Bronchial epithelial cell (primary cell): ENCODE measurements around the gene KCNF1. TPM values are rescaled to one million over a fixed set of nuclear protein-coding genes. Genes with fewer than 3 reads are reported as not detected.

Experiments used
- DNase-seq: peaks from one replicate; pipeline ENCODE4 v3.0.0-alpha.2; 2010; ENCODE audit warnings: low read depth
- FAIRE-seq: peaks from 2 replicates; lab custom pipeline; 2011; peaks lifted over from hg19 to GRCh38; lab: Jason Lieb, UNC
- H3K27me3 ChIP-seq: 2 replicates; pipeline ENCODE4 v1.5.1; 2011; ENCODE audit warnings: low read length; ENCODE audit not compliant: control insufficient read depth, insufficient read depth
- H3K36me3 ChIP-seq: 2 replicates; pipeline ENCODE4 v1.5.1; 2011; ENCODE audit warnings: low read length; ENCODE audit not compliant: control insufficient read depth, insufficient read depth
- H3K4me3 ChIP-seq: 2 replicates; pipeline ENCODE4 v1.5.1; 2011; ENCODE audit warnings: mild to moderate bottlenecking, low read depth, low read length, control low read depth
- total RNA-seq: library from RNA; depleted of rRNA; stranded (reverse); fragments of >200 nt; gene quantifications from 2 replicates; pipeline ENCODE4 v1.2.1, GENCODE V29; 2014
- TF ChIP-seq, protein P1 (sequence below): IDR thresholded peaks from 2 replicates; pipeline ENCODE4 v1.5.1; 2011; ENCODE audit warnings: mild to moderate bottlenecking, moderate library complexity, low read length, control low read depth, inconsistent platforms; ENCODE audit not compliant: insufficient read depth, severe bottlenecking

Gene KCNF1
- total RNA-seq, 1 donor from 2014 or later, result not detected

DNA sequence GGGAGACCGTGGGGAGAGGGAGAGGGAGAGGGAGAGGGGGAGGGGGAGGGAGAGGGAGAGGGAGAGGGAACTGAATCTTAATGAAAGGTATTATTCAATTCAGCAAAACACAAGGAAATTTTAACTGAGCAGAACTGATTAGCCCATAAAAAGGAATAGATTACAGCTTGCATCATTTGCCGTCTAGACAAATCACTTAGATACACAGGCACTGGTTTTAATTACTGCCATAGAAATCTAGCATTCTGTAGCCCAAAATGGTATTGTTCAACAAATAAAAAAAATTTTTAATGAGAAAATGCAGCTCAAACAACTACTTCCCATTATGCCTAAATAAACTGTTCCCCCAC is 7.9 kb upstream of the KCNF1 start:
- no peak for DNase-seq
- TF ChIP-seq, protein P1, sequence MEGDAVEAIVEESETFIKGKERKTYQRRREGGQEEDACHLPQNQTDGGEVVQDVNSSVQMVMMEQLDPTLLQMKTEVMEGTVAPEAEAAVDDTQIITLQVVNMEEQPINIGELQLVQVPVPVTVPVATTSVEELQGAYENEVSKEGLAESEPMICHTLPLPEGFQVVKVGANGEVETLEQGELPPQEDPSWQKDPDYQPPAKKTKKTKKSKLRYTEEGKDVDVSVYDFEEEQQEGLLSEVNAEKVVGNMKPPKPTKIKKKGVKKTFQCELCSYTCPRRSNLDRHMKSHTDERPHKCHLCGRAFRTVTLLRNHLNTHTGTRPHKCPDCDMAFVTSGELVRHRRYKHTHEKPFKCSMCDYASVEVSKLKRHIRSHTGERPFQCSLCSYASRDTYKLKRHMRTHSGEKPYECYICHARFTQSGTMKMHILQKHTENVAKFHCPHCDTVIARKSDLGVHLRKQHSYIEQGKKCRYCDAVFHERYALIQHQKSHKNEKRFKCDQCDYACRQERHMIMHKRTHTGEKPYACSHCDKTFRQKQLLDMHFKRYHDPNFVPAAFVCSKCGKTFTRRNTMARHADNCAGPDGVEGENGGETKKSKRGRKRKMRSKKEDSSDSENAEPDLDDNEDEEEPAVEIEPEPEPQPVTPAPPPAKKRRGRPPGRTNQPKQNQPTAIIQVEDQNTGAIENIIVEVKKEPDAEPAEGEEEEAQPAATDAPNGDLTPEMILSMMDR, result no peak
- no peak overlapping the region for H3K4me3 ChIP-seq
- H3K27me3 ChIP-seq, result no peaks in the 10 kb centered on the region
- FAIRE-seq, result no peak
- H3K36me3 ChIP-seq, result no peaks in the 10 kb centered on the region

DNA sequence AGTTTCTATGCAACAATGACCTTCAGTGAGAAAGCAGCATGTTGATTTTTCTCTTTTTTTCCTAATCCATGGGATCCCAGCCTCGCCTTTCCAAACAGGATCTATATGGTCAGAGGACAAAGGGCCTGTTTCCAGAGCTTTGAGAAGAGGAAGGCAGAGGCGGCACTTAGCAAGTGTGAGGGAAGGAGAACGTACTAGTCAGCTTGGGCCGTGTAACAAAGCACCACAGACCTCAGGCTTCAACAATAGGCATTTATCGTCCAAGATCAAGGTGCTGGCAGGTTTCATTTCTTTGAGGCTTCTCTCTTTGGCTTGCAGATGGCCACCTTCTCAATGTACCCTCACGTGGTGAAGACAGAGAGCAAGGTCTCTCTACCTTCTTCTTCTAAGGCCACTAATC is 7.3 kb upstream of the KCNF1 start:
- DNase-seq (no peak), FAIRE-seq (peak; percentile 73)
- H3K27me3 ChIP-seq, result no peaks in the 10 kb centered on the region
- no peak overlapping the region for H3K4me3 ChIP-seq
- TF ChIP-seq, protein P1, result no peak
- H3K36me3 ChIP-seq, result no peaks in the 10 kb centered on the region

DNA sequence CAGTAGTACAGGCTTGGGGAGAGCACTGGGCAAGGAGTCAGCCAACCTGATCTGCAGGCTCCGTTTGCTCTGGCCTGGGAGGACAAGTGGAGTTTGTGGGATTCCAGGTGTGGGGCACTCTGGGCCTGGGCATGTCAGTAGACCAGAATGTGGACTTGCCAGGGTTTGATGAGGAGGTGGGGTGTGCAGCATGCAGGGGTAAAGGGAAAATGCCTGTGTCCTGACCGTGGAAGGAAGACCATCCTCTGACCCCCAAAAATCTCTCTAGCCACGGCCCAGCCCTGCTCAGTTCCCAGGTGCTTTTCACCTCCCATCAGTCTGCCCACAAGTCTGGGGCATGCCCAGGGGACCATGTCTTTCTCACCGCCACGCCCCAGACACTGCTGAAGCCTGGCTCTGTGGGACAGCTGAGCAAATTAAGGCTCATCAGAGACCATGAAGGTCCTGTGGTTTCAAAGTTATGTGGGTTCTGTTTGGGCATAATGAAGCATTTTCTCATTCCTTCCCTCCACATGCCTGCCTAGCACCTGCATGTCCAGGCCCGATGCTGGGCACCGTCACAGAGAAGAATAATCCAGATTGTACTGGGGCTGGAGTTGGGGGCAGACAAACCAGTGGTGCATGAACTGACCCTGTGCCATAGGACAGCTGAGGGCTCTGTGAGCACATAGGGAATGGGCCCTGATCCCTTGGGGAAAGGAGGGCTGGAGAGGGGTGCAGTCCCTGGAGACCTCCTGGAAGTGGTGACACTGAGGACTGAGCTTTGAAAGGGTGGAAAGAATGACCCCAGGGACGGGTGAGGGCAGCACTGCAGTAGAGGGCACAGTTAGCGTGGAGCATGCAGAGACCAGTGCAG is 6.5 kb upstream of the KCNF1 start:
- peak; percentile 48 for DNase-seq
- TF ChIP-seq, protein P1, result no peak
- Histone ChIP-seq H3K27me3 (no peaks in the 10 kb centered on the region), H3K4me3 (no peak overlapping the region), H3K36me3 (no peaks in the 10 kb centered on the region)
- FAIRE-seq, result peak; percentile 43

DNA sequence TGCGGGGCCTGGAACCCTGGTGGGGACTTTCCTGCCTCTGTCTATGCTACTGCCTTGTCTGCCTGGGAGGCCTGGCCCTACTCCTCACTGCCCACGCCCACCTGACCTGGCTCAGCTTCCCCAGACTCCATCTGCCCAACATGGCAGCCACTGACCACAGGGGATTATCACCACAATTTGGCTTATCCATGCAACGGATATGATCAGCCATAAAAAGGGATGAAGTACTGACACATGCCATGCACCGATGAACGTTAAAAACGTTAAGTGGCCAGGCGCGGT is 5.9 kb upstream of the KCNF1 start:
- Histone ChIP-seq H3K36me3 (no peaks in the 10 kb centered on the region), H3K27me3 (no peaks in the 10 kb centered on the region), H3K4me3 (no peak overlapping the region)
- DNase-seq, result no peak
- peak; percentile 83 for FAIRE-seq
- TF ChIP-seq, protein P1, result no peak

DNA sequence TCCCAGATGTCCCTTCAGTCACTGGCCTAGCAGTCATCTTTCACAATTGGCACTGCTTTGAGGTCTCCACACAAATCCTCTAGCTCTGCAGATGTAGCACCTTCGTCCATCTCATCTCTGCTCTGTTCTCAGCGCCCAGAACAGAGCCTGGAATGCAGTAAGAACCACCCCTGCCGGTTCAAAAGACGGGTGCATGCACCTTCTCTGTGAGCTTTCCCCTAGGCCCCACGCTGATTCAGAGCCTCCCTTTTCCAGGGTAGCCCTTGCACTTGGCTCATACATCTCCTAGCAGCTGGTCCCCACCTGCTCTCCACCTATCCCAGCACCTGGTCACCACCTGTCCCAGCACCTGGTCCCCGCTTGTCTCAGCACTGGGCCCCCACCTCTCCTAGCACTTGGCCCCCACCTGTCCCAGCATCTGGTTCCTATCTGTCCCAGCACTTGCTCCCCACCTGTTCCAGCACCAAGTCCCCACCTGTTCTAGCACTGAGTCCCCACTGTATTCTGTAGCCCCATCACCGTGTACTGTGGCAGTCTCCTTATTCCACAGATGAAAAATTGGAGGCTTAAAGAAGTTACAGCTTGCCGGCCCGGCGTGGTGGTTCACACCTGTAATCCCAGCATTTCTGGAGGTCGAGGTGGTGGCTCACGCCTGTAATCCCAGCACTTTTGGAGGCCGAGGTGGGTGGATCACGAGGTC is 4.7 kb upstream of the KCNF1 start:
- TF ChIP-seq, protein P1, result no peak
- DNase-seq (no peak), FAIRE-seq (no peak)
- Histone ChIP-seq H3K4me3 (no peak overlapping the region), H3K27me3 (peaks cover 6% of the 10 kb centered on the region), H3K36me3 (no peaks in the 10 kb centered on the region)
